Type B pancreatic cell (in vitro differentiated cells): Measurements from ENCODE around the gene MOSMO. TPM values are rescaled to one million over a fixed set of nuclear protein-coding genes. Genes with fewer than 3 reads are reported as not detected.

Experiments used
- DNase-seq: peaks from one replicate; pipeline ENCODE4 v3.0.0; 2021; ENCODE audit warnings: mixed read lengths; ENCODE audit not compliant: unreplicated experiment; ENCODE audit errors: extremely low spot score
- H3K27ac Mint-ChIP-seq: 2 replicates; pipeline ENCODE4 v1.8.0; 2021; ENCODE audit warnings: mild to moderate bottlenecking, mixed read lengths
- H3K27me3 Mint-ChIP-seq: 2 replicates; pipeline ENCODE4 v1.8.0; 2021; ENCODE audit warnings: mixed read lengths
- H3K36me3 Mint-ChIP-seq: 2 replicates; pipeline ENCODE4 v1.8.0; 2021; ENCODE audit warnings: mixed read lengths
- H3K4me1 Mint-ChIP-seq: one replicate; pipeline ENCODE4 v1.8.0; 2021; ENCODE audit warnings: mixed read lengths; ENCODE audit not compliant: unreplicated experiment
- H3K4me3 Mint-ChIP-seq: 2 replicates; pipeline ENCODE4 v1.8.0; 2021; ENCODE audit warnings: mild to moderate bottlenecking, mixed read lengths
- H3K9me3 Mint-ChIP-seq: 2 replicates; pipeline ENCODE4 v1.8.0; 2021; ENCODE audit warnings: mixed read lengths
- total RNA-seq: library from RNA; stranded (reverse); gene quantifications from 2 replicates; pipeline ENCODE4 v1.2.1, GENCODE V29; 2021; ENCODE audit warnings: low replicate concordance
- TF ChIP-seq, protein P1 (sequence below): fragments of 200-600 bp; sonication (generic); conservative IDR thresholded peaks from 2 replicates; pipeline ENCODE4 v1.5.0; 2021; ENCODE audit warnings: antibody characterized with exemption, mild to moderate bottlenecking

Gene MOSMO
- total RNA-seq, 1 donor from 2014 or later, result 13.5 TPM

DNA sequence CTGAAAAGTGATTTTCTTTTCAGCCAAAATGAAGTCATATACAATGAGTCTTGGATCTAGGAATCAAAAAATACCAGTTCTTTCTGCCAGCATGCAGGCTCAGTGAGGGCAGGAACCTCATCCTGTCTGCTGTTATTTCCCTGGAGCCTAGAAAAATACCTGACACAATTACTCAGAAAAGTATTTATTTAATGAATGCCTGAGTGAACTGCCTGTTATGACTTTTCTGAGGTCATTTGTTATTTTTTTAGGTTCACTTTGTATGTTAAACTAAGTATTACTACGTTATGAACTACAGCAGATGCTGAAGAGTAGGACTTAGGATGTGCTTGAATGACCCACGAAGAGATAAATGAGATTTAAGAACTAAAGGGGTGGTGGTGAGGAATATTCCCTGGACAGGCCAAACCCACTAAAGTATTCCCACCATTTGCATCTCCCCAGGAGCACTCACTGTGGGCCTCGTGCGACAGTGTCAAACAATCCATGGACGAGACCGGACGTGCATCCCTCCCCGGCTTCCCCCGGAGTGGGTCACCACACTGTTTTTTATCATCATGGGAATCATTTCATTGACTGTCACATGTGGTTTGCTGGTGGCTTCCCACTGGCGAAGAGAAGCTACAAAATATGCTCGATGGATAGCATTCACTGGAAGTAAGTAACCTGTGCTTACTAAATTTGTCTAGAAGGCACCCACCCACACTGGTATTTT is 67.3 kb downstream of the MOSMO start:
- Mint-ChIP-seq H3K4me3 (no peak overlapping the region), H3K9me3 (no peaks in the 10 kb centered on the region), H3K27ac (no peak overlapping the region), H3K4me1 (no peaks in the 10 kb centered on the region), H3K36me3 (no peaks in the 10 kb centered on the region), H3K27me3 (no peaks in the 10 kb centered on the region)
- TF ChIP-seq, protein P1, sequence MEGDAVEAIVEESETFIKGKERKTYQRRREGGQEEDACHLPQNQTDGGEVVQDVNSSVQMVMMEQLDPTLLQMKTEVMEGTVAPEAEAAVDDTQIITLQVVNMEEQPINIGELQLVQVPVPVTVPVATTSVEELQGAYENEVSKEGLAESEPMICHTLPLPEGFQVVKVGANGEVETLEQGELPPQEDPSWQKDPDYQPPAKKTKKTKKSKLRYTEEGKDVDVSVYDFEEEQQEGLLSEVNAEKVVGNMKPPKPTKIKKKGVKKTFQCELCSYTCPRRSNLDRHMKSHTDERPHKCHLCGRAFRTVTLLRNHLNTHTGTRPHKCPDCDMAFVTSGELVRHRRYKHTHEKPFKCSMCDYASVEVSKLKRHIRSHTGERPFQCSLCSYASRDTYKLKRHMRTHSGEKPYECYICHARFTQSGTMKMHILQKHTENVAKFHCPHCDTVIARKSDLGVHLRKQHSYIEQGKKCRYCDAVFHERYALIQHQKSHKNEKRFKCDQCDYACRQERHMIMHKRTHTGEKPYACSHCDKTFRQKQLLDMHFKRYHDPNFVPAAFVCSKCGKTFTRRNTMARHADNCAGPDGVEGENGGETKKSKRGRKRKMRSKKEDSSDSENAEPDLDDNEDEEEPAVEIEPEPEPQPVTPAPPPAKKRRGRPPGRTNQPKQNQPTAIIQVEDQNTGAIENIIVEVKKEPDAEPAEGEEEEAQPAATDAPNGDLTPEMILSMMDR, result no peak
- no peak for DNase-seq

DNA sequence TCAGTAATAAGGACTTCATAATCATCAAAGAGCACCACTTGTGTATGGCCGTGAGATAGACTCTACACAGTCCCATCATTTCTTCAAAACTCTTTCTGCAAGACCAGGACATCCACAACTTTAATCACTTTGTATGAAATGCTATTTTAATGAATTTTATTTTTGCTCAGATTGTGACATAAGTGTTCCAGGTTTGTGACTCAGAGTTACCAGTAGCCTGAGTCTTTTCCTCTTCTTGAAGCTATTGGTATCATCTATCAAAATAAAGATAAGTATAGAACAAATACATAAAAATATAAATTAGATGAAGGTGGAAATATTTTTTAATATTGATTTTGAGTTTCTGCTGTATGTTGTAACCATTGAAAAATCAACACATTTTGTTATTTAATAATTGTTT is 67.9 kb downstream of the MOSMO start:
- Mint-ChIP-seq H3K27ac (no peak overlapping the region), H3K27me3 (no peaks in the 10 kb centered on the region), H3K4me1 (no peaks in the 10 kb centered on the region), H3K4me3 (no peak overlapping the region), H3K9me3 (no peaks in the 10 kb centered on the region), H3K36me3 (no peaks in the 10 kb centered on the region)
- TF ChIP-seq, protein P1, result no peak
- no peak for DNase-seq

DNA sequence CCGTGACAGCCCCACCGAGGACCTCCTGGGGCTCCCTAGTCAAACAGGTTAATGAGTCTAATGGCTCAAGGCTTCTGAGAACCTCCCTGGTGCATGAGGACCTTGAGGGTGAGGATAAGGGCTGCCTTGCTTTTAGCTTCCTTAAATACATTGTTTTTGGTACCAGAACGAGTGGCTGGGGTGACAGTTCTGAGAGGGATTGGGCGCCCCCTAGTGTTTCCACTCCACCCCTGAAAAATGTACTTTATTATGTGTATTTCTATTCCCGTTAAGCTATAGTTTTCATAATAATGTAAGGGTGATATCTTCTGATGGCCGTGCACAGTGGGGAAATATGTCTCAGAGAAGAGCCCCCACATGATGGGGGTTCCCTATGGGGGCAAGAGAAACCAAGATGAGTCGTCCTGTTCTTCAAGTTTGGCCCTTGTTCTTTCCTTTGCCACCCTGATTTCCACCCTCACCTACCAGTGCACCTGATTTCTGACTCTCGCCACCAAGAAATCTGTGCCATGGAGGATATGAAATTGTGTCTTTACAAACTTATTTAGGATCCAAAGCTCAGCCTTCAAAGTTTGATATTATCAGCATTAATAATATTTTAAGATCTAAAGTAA is 69.9 kb downstream of the MOSMO start:
- no peak for DNase-seq
- no peak overlapping the region for H3K27ac Mint-ChIP-seq
- no peaks in the 10 kb centered on the region for H3K36me3 Mint-ChIP-seq
- no peak overlapping the region for H3K4me3 Mint-ChIP-seq
- no peaks in the 10 kb centered on the region for H3K27me3 Mint-ChIP-seq
- no peaks in the 10 kb centered on the region for H3K4me1 Mint-ChIP-seq
- H3K9me3 Mint-ChIP-seq, result no peaks in the 10 kb centered on the region
- TF ChIP-seq, protein P1, result peak; percentile 92

DNA sequence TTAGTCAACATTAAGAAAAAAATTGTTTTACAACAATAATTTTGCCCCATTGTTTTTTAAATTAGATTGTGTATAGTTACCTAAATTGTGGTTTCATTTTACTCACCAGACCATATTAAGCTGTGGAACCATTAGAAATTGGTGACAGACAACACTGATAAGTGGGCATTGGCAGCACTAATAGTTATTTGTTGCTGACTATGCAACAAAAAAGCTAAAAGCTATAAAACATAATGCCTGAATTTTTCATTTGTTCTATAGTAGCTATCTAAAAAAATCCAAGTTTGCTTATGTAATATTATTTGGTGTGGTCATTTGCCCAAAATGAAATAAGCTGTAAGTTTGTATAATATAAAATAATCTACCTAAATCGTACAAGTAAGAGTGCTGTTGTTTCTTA is 70.7 kb downstream of the MOSMO start:
- no peak overlapping the region for H3K27ac Mint-ChIP-seq
- no peak overlapping the region for H3K4me3 Mint-ChIP-seq
- no peaks in the 10 kb centered on the region for H3K27me3 Mint-ChIP-seq
- no peaks in the 10 kb centered on the region for H3K4me1 Mint-ChIP-seq
- TF ChIP-seq, protein P1, result no peak
- DNase-seq, result no peak
- no peaks in the 10 kb centered on the region for H3K9me3 Mint-ChIP-seq
- no peaks in the 10 kb centered on the region for H3K36me3 Mint-ChIP-seq

DNA sequence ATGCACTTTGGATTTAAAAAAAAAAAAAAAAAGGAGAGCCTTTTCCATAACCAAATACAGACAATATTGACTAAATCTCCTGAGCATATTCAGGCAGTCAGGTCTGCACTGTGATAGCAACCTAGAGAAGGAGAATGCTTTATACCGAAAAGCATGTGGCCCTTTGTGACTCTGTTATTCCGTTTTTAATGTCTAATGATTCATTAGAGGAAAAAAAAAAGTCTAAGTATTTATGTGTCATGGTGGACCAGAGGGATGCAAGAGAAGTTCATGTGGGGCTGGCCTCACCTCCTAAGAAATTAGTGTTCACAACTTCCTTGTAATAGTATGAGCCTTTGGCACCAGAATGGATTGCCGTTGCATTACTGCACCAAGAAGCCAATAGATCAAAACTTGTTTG is 73.1 kb downstream of the MOSMO start:
- TF ChIP-seq, protein P1, result no peak
- Mint-ChIP-seq H3K27me3 (no peaks in the 10 kb centered on the region), H3K4me1 (no peaks in the 10 kb centered on the region), H3K27ac (no peak overlapping the region), H3K4me3 (no peak overlapping the region), H3K9me3 (no peaks in the 10 kb centered on the region), H3K36me3 (no peaks in the 10 kb centered on the region)
- no peak for DNase-seq
